ENCODE data around the gene HLA-C. TPM values are rescaled to one million over a fixed set of nuclear protein-coding genes. Genes with fewer than 3 reads are reported as not detected.

The HLA-C gene
- total RNA-seq, 1 experiment from 2014 or later = 333 TPM

- no peaks in the 10 kb centered on the region for H4K20me1 ChIP-seq (ENCODE audit: insufficient read depth)
- peaks cover 40% of the 10 kb centered on the region for H3K27me3 ChIP-seq (ENCODE audit: insufficient read depth, low read length)
- CTCF ChIA-PET = no interaction called here
- no TSS peak for BruUV-seq (replicated peaks)
- H3K27ac ChIP-seq (ENCODE audit: low read depth, low read length) = no peak overlapping the region
- H3K4me2 ChIP-seq (ENCODE audit: low read length) = no peak overlapping the region
- no peaks in the 10 kb centered on the region for H3K79me2 ChIP-seq (ENCODE audit: insufficient read depth, low read length)
- no peaks in the 10 kb centered on the region for H3K4me1 ChIP-seq (ENCODE audit: control insufficient read depth in 1 of 2, insufficient read depth in 2 of 2, low read length in 2 of 2)
- no peak overlapping the region for H3K9ac ChIP-seq (ENCODE audit: low read length)
- H3K9me3 ChIP-seq (ENCODE audit: control insufficient read depth in 1 of 2, insufficient read depth in 1 of 2, low read depth in 1 of 2, low read length in 2 of 2) = no peaks in the 10 kb centered on the region
- no peak overlapping the region for H2AFZ ChIP-seq (ENCODE audit: low read depth, low read length, poor library complexity, severe bottlenecking)
- ATAC-seq (no peak), DNase-seq (ENCODE audit: low read depth, low spot score) (no peak)
- H3K9me2 ChIP-seq (ENCODE audit: insufficient read depth) = no peaks in the 10 kb centered on the region
- H3K4me3 ChIP-seq (replicated peaks in 1 of 2; ENCODE audit: low read depth in 1 of 2, low read length in 2 of 2) = no peak overlapping the region
- RAD21 ChIA-PET (ENCODE audit: low non-redundant PET in 1 of 2, low total read pairs in 2 of 2, uncharacterized antibody in 2 of 2, unreplicated experiment in 2 of 2) = no interaction called here
- intact Hi-C loops (cut with micrococcal nuclease) = no loop called here
- POLR2A ChIA-PET = no interaction called here
- H3K36me3 ChIP-seq (ENCODE audit: control insufficient read depth in 1 of 2, insufficient read depth in 2 of 2, low read length in 2 of 2) = no peaks in the 10 kb centered on the region
- TF ChIP-seq POLR2AphosphoS5 (IDR thresholded peaks at IDR 0.05; ENCODE audit: low read depth, low read length) (no peak), TCF7L2 (IDR thresholded peaks at IDR 0.05; ENCODE audit: borderline replicate concordance, extremely low read depth, insufficient read depth, insufficient read length) (no peak), JUND (IDR thresholded peaks at IDR 0.05) (no peak), ZFX (IDR thresholded peaks at IDR 0.05) (no peak), REST (IDR thresholded peaks at IDR 0.05; ENCODE audit: low read depth) (no peak), RAD21 (IDR thresholded peaks at IDR 0.05; ENCODE audit: low read depth) (no peak), EGR1 (IDR thresholded peaks at IDR 0.05; ENCODE audit: low read depth) (no peak), POLR2A (IDR thresholded peaks at IDR 0.05; ENCODE audit: borderline replicate concordance, extremely low read depth, insufficient read depth, insufficient read length) (no peak), SIN3A (IDR thresholded peaks at IDR 0.05; ENCODE audit: low read depth) (no peak), ZNF274 (IDR thresholded peaks at IDR 0.05; ENCODE audit: low read depth, low read length) (no peak), SP1 (IDR thresholded peaks at IDR 0.05; ENCODE audit: low read depth) (no peak), ATF3 (IDR thresholded peaks at IDR 0.05) (no peak), YY1 (IDR thresholded peaks at IDR 0.05; ENCODE audit: extremely low read depth, insufficient replicate concordance, low read depth, low read length) (no peak), CEBPB (IDR thresholded peaks at IDR 0.05; ENCODE audit: low read depth) (no peak), EZH2 (IDR thresholded peaks at IDR 0.05) (no peak), ZBTB33 (IDR thresholded peaks at IDR 0.05; ENCODE audit: extremely low read depth, insufficient replicate concordance, low read length) (no peak), ELF1 (IDR thresholded peaks at IDR 0.05; ENCODE audit: borderline replicate concordance, low read depth) (no peak), MAX (IDR thresholded peaks at IDR 0.05) (no peak), FOSL1 (IDR thresholded peaks at IDR 0.05; ENCODE audit: low read depth) (no peak), CTCF (IDR thresholded peaks at IDR 0.05 in 2 of 3, conservative IDR thresholded peaks at IDR 0.05 in 1 of 3; ENCODE audit: borderline replicate concordance in 1 of 3, insufficient read depth in 1 of 3, low read depth in 2 of 3, low read length in 2 of 3) (no peak)
Observed at GRCh38 chr6:31299511-31299910, 27.6 kb upstream of the HLA-C start.
